AG04450 (cell line): ENCODE data around the gene PPM1N. TPM values are rescaled to one million over a fixed set of nuclear protein-coding genes. Genes with fewer than 3 reads are reported as not detected.

Experiments used
- CTCF ChIA-PET: fragments of 300-600, 350-600 bp; formaldehyde crosslinking; extraction: SDS; loops from one replicate; lab custom pipeline; 2022; ENCODE audit warnings: antibody characterized with exemption, inconsistent platforms; lab: Charles Lee
- POLR2A ChIA-PET: fragments of 350-600 bp; formaldehyde crosslinking; extraction: SDS; loops from one replicate; lab custom pipeline; 2021; ENCODE audit warnings: antibody characterized with exemption, inconsistent platforms; lab: Yijun Ruan, JAX
- DNase-seq: peaks from one replicate; pipeline ENCODE4 v3.0.0-alpha.2; 2011; ENCODE audit warnings: low read depth, low spot score
- H3K27ac ChIP-seq: one replicate; pipeline ENCODE4 v1.5.1; 2012; ENCODE audit warnings: low read depth, low read length, control low read depth
- H3K27me3 ChIP-seq: one replicate; pipeline ENCODE4 v1.6.0; 2012; ENCODE audit warnings: low read length; ENCODE audit not compliant: control insufficient read depth, insufficient read depth
- H3K4me3 ChIP-seq: 2 replicates; pipeline ENCODE4 v1.5.1; 2011; ENCODE audit warnings: mild to moderate bottlenecking, low read depth, low read length, control low read depth
- H3K9me3 ChIP-seq: 2 replicates; pipeline ENCODE4 v1.5.1; 2012; ENCODE audit warnings: low read length; ENCODE audit not compliant: control insufficient read depth, insufficient read depth
- CTCF ChIP-seq: IDR thresholded peaks from 2 replicates; pipeline ENCODE4 v1.5.1; 2011; ENCODE audit warnings: low read depth, low read length, control low read depth, inconsistent platforms
- polyA plus RNA-seq: library from polyadenylated mRNA; depleted of rRNA; stranded (reverse); fragments of >200 nt; gene quantifications from 2 replicates; pipeline ENCODE4 v1.2.3, GENCODE V29; 2011

The PPM1N gene
- polyA plus RNA-seq, 1 experiment: 1.5 TPM

GRCh38 chr19:45451850-45452387 is 46.3 kb upstream of the PPM1N start:
- DNase-seq: no peak
- H3K27ac ChIP-seq: no peak overlapping the region
- CTCF ChIA-PET: interaction anchor here (1.0 to 2.0 kb wide), 2 partner anchors 13 to 34 kb away, joined by 4 to 7 read pairs; no protein-coding TSS in a partner anchor
- POLR2A ChIA-PET: interaction anchor here (0.7 kb wide), 1 partner anchor 15 kb away, joined by 5 read pairs; no protein-coding TSS in a partner anchor
- no peaks in the 10 kb centered on the region for H3K27me3 ChIP-seq
- no peaks in the 10 kb centered on the region; the same call in 1 of the 2 replicates for H3K9me3 ChIP-seq
- no peak for TF ChIP-seq CTCF
- no peak overlapping the region for H3K4me3 ChIP-seq

- Histone ChIP-seq H3K27ac (peak overlapping the region; percentile 99), H3K9me3 (no peaks in the 10 kb centered on the region; the same call in 1 of the 2 replicates), H3K4me3 (peak overlapping the region; percentile 42), H3K27me3 (no peaks in the 10 kb centered on the region)
- ChIA-PET CTCF (interaction anchor here (1.1 to 2.0 kb wide), 5 partner anchors 12 to 29 kb away, joined by 4 to 16 read pairs (median 6); partner anchors contain the start of gene FOSB), POLR2A (interaction anchor here (0.6 to 2.4 kb wide), 4 partner anchors 11 to 218 kb away, joined by 4 to 32 read pairs (median 15); partner anchors contain the start of gene FOSB)
- TF ChIP-seq CTCF: no peak
- peak; percentile 97 for DNase-seq
These were observed 42.3 kb upstream of the PPM1N start for GRCh38 chr19:45455707-45456499.

- POLR2A ChIA-PET: interaction anchor here (0.6 to 2.4 kb wide), 3 partner anchors 11 to 214 kb away, joined by 5 to 32 read pairs (median 22); partner anchors contain the start of gene FOSB
- no peak overlapping the region for H3K4me3 ChIP-seq
These were observed 41.8 kb upstream of the PPM1N start for GRCh38 chr19:45456500-45456815.

GRCh38 chr19:45457776-45458175 is 40.5 kb upstream of the PPM1N start:
- POLR2A ChIA-PET: no interaction called here
- CTCF ChIA-PET: interaction anchor here (1.1 to 1.5 kb wide), 3 partner anchors 10 to 28 kb away, joined by 4 to 6 read pairs (median 5); partner anchors contain the start of gene FOSB
- Histone ChIP-seq H3K27ac (no peak overlapping the region), H3K9me3 (no peaks in the 10 kb centered on the region), H3K4me3 (no peak overlapping the region), H3K27me3 (no peaks in the 10 kb centered on the region)
- no peak for DNase-seq
- no peak for TF ChIP-seq CTCF

More at GRCh38 chr19:45456500-45456815, 41.8 kb upstream of the PPM1N start:
- TF ChIP-seq CTCF: no peak
- no peak for DNase-seq
- CTCF ChIA-PET: interaction anchor here (0.7 to 1.5 kb wide), 5 partner anchors 11 to 29 kb away, joined by 4 to 8 read pairs (median 5); partner anchors contain the start of gene FOSB
- Histone ChIP-seq H3K27ac (peak overlapping the region; percentile 99), H3K27me3 (no peaks in the 10 kb centered on the region), H3K9me3 (no peaks in the 10 kb centered on the region)
